ENCODE results near the gene BAK1. TPM values are rescaled to one million over a fixed set of nuclear protein-coding genes. Genes with fewer than 3 reads are reported as not detected.

The BAK1 gene
- total RNA-seq, 6 experiments from 2014 or later, result 17.5 to 23.2 (median 19.9) TPM

GRCh38 chr6:33570806-33571636 is 9.1 kb downstream of the BAK1 start:
- H3K36me3 Mint-ChIP-seq (ENCODE audit: low read depth), result peaks cover 29% of the 10 kb centered on the region; the same call in 1 of the 2 replicates
- H3K27ac Mint-ChIP-seq, result peak overlapping the region; percentile 71
- TF ChIP-seq CTCF (IDR thresholded peaks at IDR 0.05), result no peak
- no peaks in the 10 kb centered on the region for H3K9me3 Mint-ChIP-seq
- peak; percentile 35 for DNase-seq
- H3K4me3 Mint-ChIP-seq, result peak overlapping the region; percentile 91
- peaks cover 30% of the 10 kb centered on the region for H3K4me1 Mint-ChIP-seq (ENCODE audit: low read depth)
- peaks cover 2% of the 10 kb centered on the region for H3K27me3 Mint-ChIP-seq (ENCODE audit: insufficient read depth)

- no peak overlapping the region for H3K4me3 Mint-ChIP-seq
- no peak overlapping the region for H3K27ac Mint-ChIP-seq
- DNase-seq, result no peak
- H3K4me1 Mint-ChIP-seq (ENCODE audit: low read depth), result peaks cover 30% of the 10 kb centered on the region
- H3K9me3 Mint-ChIP-seq, result no peaks in the 10 kb centered on the region
- peaks cover 2% of the 10 kb centered on the region for H3K27me3 Mint-ChIP-seq (ENCODE audit: insufficient read depth)
- TF ChIP-seq CTCF (IDR thresholded peaks at IDR 0.05), result no peak
- H3K36me3 Mint-ChIP-seq (ENCODE audit: low read depth), result peaks cover 15% of the 10 kb centered on the region; the same call in 1 of the 2 replicates
These were observed 11.1 kb downstream of the BAK1 start for GRCh38 chr6:33568826-33569570.

GRCh38 chr6:33567836-33568235 is 12.2 kb downstream of the BAK1 start:
- peaks cover 11% of the 10 kb centered on the region; the same call in 1 of the 2 replicates for H3K36me3 Mint-ChIP-seq (ENCODE audit: low read depth)
- no peak overlapping the region for H3K27ac Mint-ChIP-seq
- peaks cover 2% of the 10 kb centered on the region for H3K27me3 Mint-ChIP-seq (ENCODE audit: insufficient read depth)
- no peak overlapping the region for H3K4me3 Mint-ChIP-seq
- no peak for DNase-seq
- H3K9me3 Mint-ChIP-seq, result no peaks in the 10 kb centered on the region
- H3K4me1 Mint-ChIP-seq (ENCODE audit: low read depth), result peaks cover 30% of the 10 kb centered on the region
- no peak for TF ChIP-seq CTCF (IDR thresholded peaks at IDR 0.05)

GRCh38 chr6:33566182-33567084 is 13.6 kb downstream of the BAK1 start:
- peak; percentile 59 for DNase-seq
- Mint-ChIP-seq H3K27ac (peak overlapping the region; percentile 57), H3K36me3 (ENCODE audit: low read depth) (peaks cover 11% of the 10 kb centered on the region; the same call in 1 of the 2 replicates), H3K9me3 (no peaks in the 10 kb centered on the region), H3K4me3 (no peak overlapping the region), H3K4me1 (ENCODE audit: low read depth) (peaks cover 23% of the 10 kb centered on the region), H3K27me3 (ENCODE audit: insufficient read depth) (peaks cover 2% of the 10 kb centered on the region)
- no peak for TF ChIP-seq CTCF (IDR thresholded peaks at IDR 0.05)

GRCh38 chr6:33558801-33559200 is 21.3 kb downstream of the BAK1 start:
- Mint-ChIP-seq H3K27me3 (ENCODE audit: insufficient read depth) (peaks cover 8% of the 10 kb centered on the region; the same call in 1 of the 2 replicates), H3K4me1 (ENCODE audit: low read depth) (peaks cover 6% of the 10 kb centered on the region; the same call in 1 of the 2 replicates), H3K27ac (no peak overlapping the region), H3K9me3 (no peaks in the 10 kb centered on the region), H3K4me3 (no peak overlapping the region), H3K36me3 (ENCODE audit: low read depth) (no peaks in the 10 kb centered on the region)
- no peak for DNase-seq
- TF ChIP-seq CTCF (IDR thresholded peaks at IDR 0.05), result no peak

Data from HFFc6 (cell line).